Ishikawa (cell line): ENCODE data around the gene ORM1.

ENCODE experiments used
- CEBPB ChIP-seq: IDR thresholded peaks from 2 replicates; pipeline ENCODE4 v1.6.1; 2012
- CREB1 ChIP-seq: IDR thresholded peaks from 2 replicates; pipeline ENCODE4 v1.6.1; 2012; ENCODE audit warnings: low read depth
- EGR1 ChIP-seq: IDR thresholded peaks from 2 replicates; pipeline ENCODE4 v1.6.1; 2012
- EP300 ChIP-seq: IDR thresholded peaks from 2 replicates; pipeline ENCODE4 v1.6.1; 2012; ENCODE audit warnings: borderline replicate concordance
- FOXM1 ChIP-seq: IDR thresholded peaks from 2 replicates; pipeline ENCODE4 v1.6.1; 2012; ENCODE audit warnings: low read depth, borderline replicate concordance
- MAX ChIP-seq: IDR thresholded peaks from 2 replicates; pipeline ENCODE4 v1.6.1; 2012
- NFIC ChIP-seq: IDR thresholded peaks from 2 replicates; pipeline ENCODE4 v1.6.1; 2012
- RAD21 ChIP-seq: IDR thresholded peaks from 2 replicates; pipeline ENCODE4 v1.6.1; 2012; ENCODE audit warnings: low read depth
- REST ChIP-seq: IDR thresholded peaks from 2 replicates; pipeline ENCODE4 v1.6.1; 2012; ENCODE audit warnings: low read depth, mild to moderate bottlenecking
- TAF1 ChIP-seq: IDR thresholded peaks from 2 replicates; pipeline ENCODE4 v1.6.1; 2012; ENCODE audit warnings: low read depth, mild to moderate bottlenecking
- TCF12 ChIP-seq: IDR thresholded peaks from 2 replicates; pipeline ENCODE4 v1.6.1; 2012; ENCODE audit warnings: low read depth
- TEAD4 ChIP-seq: IDR thresholded peaks from 2 replicates; pipeline ENCODE4 v1.6.1; 2012
- YY1 ChIP-seq: IDR thresholded peaks from 2 replicates; pipeline ENCODE4 v1.6.1; 2012; ENCODE audit warnings: low read depth

GRCh38 chr9:114289106-114289505, 33.8 kb upstream of the ORM1 start:
- TF ChIP-seq MAX (no peak), YY1 (no peak), CREB1 (no peak), RAD21 (no peak), EP300 (no peak), EGR1 (no peak), CEBPB (no peak), TEAD4 (no peak), FOXM1 (no peak), TAF1 (no peak), REST (no peak), TCF12 (no peak), NFIC (no peak)
